Astrocyte of the spinal cord (primary cell): Measurements from ENCODE around the gene PGF.
A peak's percentile ranks its signal among the peaks of the same experiment; 100 is the strongest.

Experiments used
- DNase-seq: peaks from one replicate; pipeline ENCODE4 v3.0.0; 2011; ENCODE audit warnings: low read depth, low spot score
- H3K4me3 ChIP-seq: 2 replicates; pipeline ENCODE4 v1.5.1; 2011; ENCODE audit warnings: low read depth, mild to moderate bottlenecking, low read length, moderate library complexity
- CTCF ChIP-seq: IDR thresholded peaks from 2 replicates; pipeline ENCODE4 v1.5.1; 2012; ENCODE audit warnings: low read depth, mild to moderate bottlenecking, low read length, inconsistent platforms
- in situ Hi-C: cut with HindIII; loops from 2 replicates; pipeline ENCODE4 v1.10.0; 2017; ENCODE audit warnings: low sequenced_read_pairs

The PGF gene

DNA sequence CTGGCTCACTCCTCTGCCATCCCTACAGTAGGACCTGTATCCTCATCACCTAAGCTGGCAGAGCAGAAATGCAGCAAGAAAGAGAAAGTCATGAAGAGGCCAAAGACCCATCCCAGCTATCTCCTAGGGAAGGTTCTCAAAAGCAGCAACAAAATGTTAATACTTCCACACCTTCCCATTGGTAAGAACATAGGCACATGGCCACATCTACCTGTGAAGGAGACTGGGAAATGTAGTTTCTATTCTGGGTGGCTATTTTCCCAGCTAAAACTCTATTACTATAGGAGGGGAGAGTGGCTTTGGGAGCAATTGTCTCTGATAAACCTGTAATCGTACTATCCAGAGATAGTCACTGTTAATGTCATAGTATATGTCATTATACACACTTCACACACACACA, 33.6 kb upstream of the PGF start:
- no peak for DNase-seq
- TF ChIP-seq CTCF, result no peak
- in situ Hi-C loops, result no loop called here
- H3K4me3 ChIP-seq, result no peak overlapping the region

- in situ Hi-C loops, result no loop called here
- no peak for TF ChIP-seq CTCF
- peak; percentile 73 for DNase-seq
- no peak overlapping the region for H3K4me3 ChIP-seq
Measured at GRCh38 chr14:74988131-74988530, 32.7 kb upstream of the PGF start.

GRCh38 chr14:74985806-74986205, 30.4 kb upstream of the PGF start:
- no peak for TF ChIP-seq CTCF
- H3K4me3 ChIP-seq, result no peak overlapping the region
- no peak for DNase-seq
- in situ Hi-C loops, result no loop called here

DNA sequence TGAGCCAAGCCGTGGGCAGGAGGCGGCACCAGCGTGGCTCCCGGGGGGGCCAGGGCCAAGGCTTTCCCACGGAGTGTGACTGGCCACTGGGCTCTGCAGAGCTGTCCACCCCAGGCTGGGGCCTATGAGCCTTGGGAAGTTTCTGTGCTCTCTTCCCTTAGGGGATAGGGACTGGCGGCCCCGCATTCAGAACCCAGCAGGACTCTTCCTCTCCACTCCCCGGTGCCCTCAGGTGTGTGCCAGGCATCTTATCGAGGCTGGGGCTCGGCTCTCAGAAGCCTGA, 29.6 kb upstream of the PGF start:
- no peak for DNase-seq
- in situ Hi-C loops, result no loop called here
- no peak overlapping the region for H3K4me3 ChIP-seq
- TF ChIP-seq CTCF, result no peak

DNA sequence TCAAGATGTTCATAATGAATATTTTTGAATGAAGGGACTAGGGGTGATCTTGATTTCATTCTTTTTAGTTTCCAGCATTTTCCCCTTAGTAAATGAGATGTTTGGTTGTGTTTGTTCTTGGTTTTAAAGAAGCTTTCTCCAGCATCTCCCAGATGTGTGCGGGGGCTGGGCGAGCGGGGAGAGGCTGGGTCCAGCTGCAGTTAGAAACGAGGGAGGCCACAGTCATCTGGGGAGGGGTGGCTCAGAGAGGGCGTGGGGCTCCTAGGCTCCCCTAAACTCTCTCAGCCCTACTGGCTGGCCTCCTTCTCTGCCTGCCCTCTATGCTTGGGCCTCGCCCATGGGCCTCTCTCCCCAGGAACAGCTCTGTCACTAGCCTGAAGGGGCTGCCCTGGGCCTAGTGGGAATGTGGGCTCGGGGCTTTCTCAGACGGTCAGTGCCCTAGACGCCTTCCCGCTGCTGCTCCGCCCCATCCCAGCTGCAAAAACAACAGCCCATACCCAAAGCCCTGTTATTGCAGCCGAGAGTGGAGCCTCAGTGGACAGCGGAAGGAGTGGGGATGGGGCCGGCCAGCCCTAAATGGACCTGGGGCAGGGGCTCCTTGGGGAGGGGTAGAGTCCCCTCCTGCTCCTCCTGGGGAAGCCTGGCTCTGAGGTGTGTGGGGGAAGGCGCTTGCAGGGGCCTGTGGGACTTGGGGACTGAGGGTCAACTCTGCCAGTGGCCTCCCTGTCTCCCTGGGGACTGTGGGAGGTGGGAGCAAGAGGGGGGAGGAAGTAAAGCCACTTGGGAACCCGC, 29.0 kb upstream of the PGF start:
- in situ Hi-C loops, result no loop called here
- no peak overlapping the region for H3K4me3 ChIP-seq
- no peak for TF ChIP-seq CTCF
- DNase-seq, result no peak

DNA sequence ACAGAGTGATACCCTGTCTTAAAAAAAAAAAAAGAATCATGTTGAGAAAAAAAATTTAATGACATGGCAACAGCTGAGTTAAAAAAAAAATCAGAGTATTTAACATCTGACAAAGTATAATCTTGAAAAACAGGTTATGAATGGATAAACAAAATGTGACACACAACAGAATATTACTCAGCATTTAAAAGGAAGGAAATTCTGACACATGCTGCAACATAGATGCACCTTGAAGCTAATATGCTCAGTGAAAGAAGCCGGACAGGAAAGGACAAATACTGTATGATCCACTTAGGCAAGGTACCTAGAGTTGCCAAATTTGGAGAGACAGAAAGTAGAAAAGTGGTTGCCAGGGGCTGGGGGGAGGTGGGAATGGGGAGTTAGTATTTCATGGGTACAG, 27.9 kb upstream of the PGF start:
- DNase-seq, result no peak
- in situ Hi-C loops, result no loop called here

More for the DNA sequence above, 27.9 kb upstream of the PGF start:
- no peak overlapping the region for H3K4me3 ChIP-seq
- no peak for TF ChIP-seq CTCF
